Measurements from ENCODE around the gene NOX5. TPM values are rescaled to one million over a fixed set of nuclear protein-coding genes. Genes with fewer than 3 reads are reported as not detected.

NOX5 gene
- polyA plus RNA-seq, 2 of the 4 experiments (the other 2 are of a cell fraction), result 0.19 to 0.22 TPM

GRCh38 chr15:68990231-68990991 is 24.1 kb upstream of the NOX5 start (continued):
- TF ChIP-seq PBX3 (IDR thresholded peaks at IDR 0.05) (no peak), FOXS1 (CRISPR knock-in tag; IDR thresholded peaks at IDR 0.05) (no peak), HDAC2 (IDR thresholded peaks at IDR 0.05) (no peak), FOSB (CRISPR knock-in tag; IDR thresholded peaks at IDR 0.05) (no peak), EP300 (IDR thresholded peaks at IDR 0.05) (no peak), ZSCAN20 (CRISPR knock-in tag; IDR thresholded peaks at IDR 0.05) (no peak), NFE2L2 (conservative IDR thresholded peaks at IDR 0.05; ENCODE audit: low read length) (no peak)

- no peak for DNase-seq (ENCODE audit: low read depth in 1 of 2, low spot score in 1 of 2)
- Histone ChIP-seq H3K4me1 (no peaks in the 10 kb centered on the region), H3K9me3 (no peaks in the 10 kb centered on the region), H3K4me2 (no peak overlapping the region), H3K27ac (no peak overlapping the region), H3K4me3 (no peak overlapping the region)
- ChIA-PET POLR2A (no interaction called here), CTCF (interaction anchor here (1.3 to 2.3 kb wide), 4 partner anchors 11 to 66 kb away, joined by 4 to 9 read pairs (median 7); no protein-coding TSS in a partner anchor)
- no peak for TF ChIP-seq MAFK (IDR thresholded peaks at IDR 0.05; ENCODE audit: partially characterized antibody)
- no peak for TF ChIP-seq SMC3 (IDR thresholded peaks at IDR 0.05)
- no peak for TF ChIP-seq EP300 (IDR thresholded peaks at IDR 0.05)
- no peak for TF ChIP-seq FOSL2 (IDR thresholded peaks at IDR 0.05)
- TF ChIP-seq FOSL2 (CRISPR knock-in tag; IDR thresholded peaks at IDR 0.05), result no peak
- TF ChIP-seq SREBF2 (IDR thresholded peaks at IDR 0.05), result no peak
- TF ChIP-seq GATA3 (IDR thresholded peaks at IDR 0.05; ENCODE audit: borderline replicate concordance), result no peak
- TF ChIP-seq HOXA7 (CRISPR knock-in tag; IDR thresholded peaks at IDR 0.05), result no peak
- no peak for TF ChIP-seq MAZ (IDR thresholded peaks at IDR 0.05; ENCODE audit: borderline replicate concordance, low read depth, low read length)
- no peak for TF ChIP-seq RCOR1 (IDR thresholded peaks at IDR 0.05; ENCODE audit: low read depth, low read length)
- TF ChIP-seq RAD21 (conservative IDR thresholded peaks at IDR 0.05 in 1 of 2, IDR thresholded peaks at IDR 0.05 in 1 of 2), result no peak
- TF ChIP-seq RNF2 (IDR thresholded peaks at IDR 0.05; ENCODE audit: borderline replicate concordance, low read depth), result no peak
- TF ChIP-seq CHD2 (IDR thresholded peaks at IDR 0.05; ENCODE audit: low read length, partially characterized antibody), result no peak
- TF ChIP-seq MAX (IDR thresholded peaks at IDR 0.05), result no peak
- TF ChIP-seq POLR2A (IDR thresholded peaks at IDR 0.05; ENCODE audit: low read length), result no peak
- no peak for TF ChIP-seq HMGXB4 (CRISPR knock-in tag; IDR thresholded peaks at IDR 0.05; ENCODE audit: borderline replicate concordance)
- TF ChIP-seq CTCF (IDR thresholded peaks at IDR 0.05), result no peak
- no peak for TF ChIP-seq MYC (IDR thresholded peaks at IDR 0.05; ENCODE audit: borderline replicate concordance, low read length)
- no peak for TF ChIP-seq EHMT2 (IDR thresholded peaks at IDR 0.05; ENCODE audit: low read depth)
- no peak for ATAC-seq
- 48% methylated on average over 5 of the region's 5 CpGs for WGBS (ENCODE audit: missing lambda C conversion rate)
- FAIRE-seq, result no peak
Measured at GRCh38 chr15:68990992-68991500, 23.4 kb upstream of the NOX5 start.

Data from A549 (cell line).